CD14-positive monocyte (primary cell): ENCODE data around the gene KRT1. TPM values are rescaled to one million over a fixed set of nuclear protein-coding genes. Genes with fewer than 3 reads are reported as not detected.
"Not testable (repeated sequence)": the region's sequence is repeated elsewhere in the genome, so short reads cannot be mapped to it uniquely, and the experiment has no call there.

Experiments used
- DNase-seq, 3 donors: peaks; one replicate each; pipeline ENCODE4 v3.0.0-alpha.2; 2011 to 2022
- H2AFZ ChIP-seq: 2 replicates; pipeline ENCODE4 v1.6.0; 2012; ENCODE audit warnings: mild to moderate bottlenecking, low read depth, low read length, inconsistent platforms; ENCODE audit not compliant: insufficient read depth, poor library complexity, severe bottlenecking
- H3K27ac ChIP-seq, 2 donors: 1 replicate in 1 of 2; 2 replicates in 1 of 2; pipeline ENCODE4 v1.5.1; 2012 to 2013; ENCODE audit warnings: low read length in 2 of 2, control low read depth in 1 of 2, inconsistent platforms in 1 of 2, low read depth in 1 of 2, mild to moderate bottlenecking in 1 of 2
- H3K27me3 ChIP-seq, 2 donors: one replicate each; pipeline versions ENCODE4 v1.6.0 to v1.6.1; 2011 to 2013; ENCODE audit warnings: low read length in 2 of 2; ENCODE audit not compliant: control insufficient read depth in 2 of 2, insufficient read depth in 2 of 2
- H3K36me3 ChIP-seq, 2 donors: replicated peaks in 1 of 2; 1 replicate in 1 of 2; 2 replicates in 1 of 2; pipeline versions ENCODE4 v1.5.1 to v1.6.1; 2012 to 2013; ENCODE audit warnings: low read length in 2 of 2, control low read depth in 1 of 2, inconsistent platforms in 1 of 2, mild to moderate bottlenecking in 1 of 2; ENCODE audit not compliant: insufficient read depth in 2 of 2, control insufficient read depth in 1 of 2
- H3K4me1 ChIP-seq, 2 donors: 1 replicate in 1 of 2; 2 replicates in 1 of 2; pipeline versions ENCODE4 v1.5.1 to v1.6.1; 2012 to 2013; ENCODE audit warnings: low read length in 2 of 2, control low read depth in 1 of 2, inconsistent platforms in 1 of 2, mild to moderate bottlenecking in 1 of 2, moderate library complexity in 1 of 2; ENCODE audit not compliant: insufficient read depth in 2 of 2, control insufficient read depth in 1 of 2
- H3K4me2 ChIP-seq: replicated peaks from 2 replicates; pipeline ENCODE3; 2012; ENCODE audit warnings: low read length, moderate library complexity, mild to moderate bottlenecking; ENCODE audit not compliant: poor library complexity, severe bottlenecking; ENCODE audit errors: extremely low read depth
- H3K4me3 ChIP-seq, 3 experiments: fragments of 200-600 bp in 1 of 3; sonication (generic) in 1 of 3; replicated peaks in 1 of 3; 1 replicate in 2 of 3; 2 replicates in 1 of 3; pipeline ENCODE4 v1.5.1; 2011 to 2013; ENCODE audit warnings: low read length in 3 of 3, mild to moderate bottlenecking in 3 of 3, control low read depth in 2 of 3, low read depth in 2 of 3, inconsistent platforms in 1 of 3, moderate library complexity in 1 of 3
- H3K79me2 ChIP-seq: 2 replicates; pipeline ENCODE4 v1.6.0; 2012; ENCODE audit warnings: mild to moderate bottlenecking, control low read depth, inconsistent platforms, low read length, moderate library complexity; ENCODE audit not compliant: insufficient read depth
- H3K9ac ChIP-seq: 2 replicates; pipeline ENCODE4 v1.6.0; 2017; ENCODE audit warnings: low read length, mild to moderate bottlenecking; ENCODE audit not compliant: insufficient read depth, poor library complexity, severe bottlenecking
- H3K9me3 ChIP-seq, 2 donors: replicated peaks in 1 of 2; 1 replicate in 1 of 2; 2 replicates in 1 of 2; pipeline versions ENCODE4 v1.5.1 to v1.6.1; 2012 to 2013; ENCODE audit warnings: low read length in 2 of 2, control low read depth in 1 of 2; ENCODE audit not compliant: control insufficient read depth in 1 of 2, insufficient read depth in 1 of 2
- H4K20me1 ChIP-seq: 2 replicates; pipeline ENCODE4 v1.6.0; 2012; ENCODE audit warnings: mild to moderate bottlenecking, low read length, control low read depth, moderate library complexity; ENCODE audit not compliant: insufficient read depth
- H3K27ac Mint-ChIP-seq, 7 donors: one replicate each; pipeline ENCODE4 v1.8.0; 2020; ENCODE audit warnings: mild to moderate bottlenecking in 7 of 7, mixed read lengths in 7 of 7, moderate library complexity in 6 of 7, inconsistent platforms in 2 of 7
- H3K27me3 Mint-ChIP-seq, 3 donors: one replicate each; pipeline ENCODE4 v1.8.0; 2021 to 2022; ENCODE audit warnings: low read depth in 3 of 3, mild to moderate bottlenecking in 3 of 3, mixed read lengths in 3 of 3, moderate library complexity in 3 of 3, inconsistent platforms in 1 of 3
- H3K36me3 Mint-ChIP-seq, 2 donors: one replicate each; pipeline ENCODE4 v1.8.0; 2020; ENCODE audit warnings: mixed read lengths in 2 of 2, inconsistent platforms in 1 of 2, mild to moderate bottlenecking in 1 of 2
- H3K4me1 Mint-ChIP-seq: one replicate; pipeline ENCODE4 v1.8.0; 2020; ENCODE audit warnings: mild to moderate bottlenecking, mixed read lengths
- H3K4me3 Mint-ChIP-seq, 2 donors: one replicate each; pipeline ENCODE4 v1.8.0; 2020; ENCODE audit warnings: mild to moderate bottlenecking in 2 of 2, mixed read lengths in 2 of 2, moderate library complexity in 1 of 2
- H3K9me3 Mint-ChIP-seq, 7 donors: one replicate each; pipeline ENCODE4 v1.8.0; 2020 to 2022; ENCODE audit warnings: mixed read lengths in 7 of 7, mild to moderate bottlenecking in 6 of 7, moderate library complexity in 6 of 7, inconsistent platforms in 2 of 7
- WGBS: methylation state at CpG from one replicate; pipeline ENCODE4 v1.1.5; 2013; ENCODE audit warnings: missing lambda C conversion rate; ENCODE audit not compliant: insufficient coverage; 5-methylcytosine and 5-hydroxymethylcytosine counted together
- intact Hi-C, 2 donors: fragments of 100-400 bp; cut with micrococcal nuclease; formaldehyde crosslinking; loops; one replicate each; pipeline versions ENCODE4 v1.15.0 to v1.15.1; 2023
- polyA plus RNA-seq, 3 donors: library from polyadenylated mRNA; depleted of rRNA in 1 of 3; unstranded in 2 of 3; stranded (reverse) in 1 of 3; fragments of 300-500 nt in 2 of 3; fragments of >200 nt in 1 of 3; fragmentation: Illumina TruSeq in 2 of 3; gene quantifications; 1 replicate in 2 of 3; 2 replicates in 1 of 3; pipeline ENCODE4 v1.2.3, GENCODE V29; 2012 to 2021
- TF ChIP-seq, protein P1 (sequence below): fragments of 200-600 bp; IDR thresholded peaks from one replicate; pipeline ENCODE4 v1.8.0; 2022; ENCODE audit warnings: antibody characterized with exemption, mild to moderate bottlenecking

Gene KRT1
- polyA plus RNA-seq, 3 donors, result not detected

DNA sequence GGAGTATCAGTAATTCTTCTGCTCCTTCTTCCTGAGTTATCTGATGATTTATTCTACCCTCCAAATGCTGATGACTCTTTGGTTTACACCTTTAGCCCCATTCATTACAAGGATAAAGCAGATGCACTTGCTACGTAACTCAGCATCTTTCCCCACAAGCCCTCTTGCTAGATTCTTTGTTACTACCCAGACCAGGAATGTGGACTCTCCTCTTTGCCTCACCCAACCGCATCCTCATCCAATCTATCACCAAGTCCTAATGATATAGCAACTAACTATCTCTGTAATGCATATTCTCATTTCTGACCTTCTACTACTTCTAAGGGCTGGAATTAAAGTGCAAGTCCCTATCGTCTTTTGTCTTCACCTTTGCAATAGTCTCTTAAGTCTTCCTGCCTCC, 9.2 kb downstream of the KRT1 start:
- no peak overlapping the region for H3K9ac ChIP-seq
- no peaks in the 10 kb centered on the region for H3K36me3 ChIP-seq
- no peaks in the 10 kb centered on the region for H3K9me3 ChIP-seq
- TF ChIP-seq, protein P1, sequence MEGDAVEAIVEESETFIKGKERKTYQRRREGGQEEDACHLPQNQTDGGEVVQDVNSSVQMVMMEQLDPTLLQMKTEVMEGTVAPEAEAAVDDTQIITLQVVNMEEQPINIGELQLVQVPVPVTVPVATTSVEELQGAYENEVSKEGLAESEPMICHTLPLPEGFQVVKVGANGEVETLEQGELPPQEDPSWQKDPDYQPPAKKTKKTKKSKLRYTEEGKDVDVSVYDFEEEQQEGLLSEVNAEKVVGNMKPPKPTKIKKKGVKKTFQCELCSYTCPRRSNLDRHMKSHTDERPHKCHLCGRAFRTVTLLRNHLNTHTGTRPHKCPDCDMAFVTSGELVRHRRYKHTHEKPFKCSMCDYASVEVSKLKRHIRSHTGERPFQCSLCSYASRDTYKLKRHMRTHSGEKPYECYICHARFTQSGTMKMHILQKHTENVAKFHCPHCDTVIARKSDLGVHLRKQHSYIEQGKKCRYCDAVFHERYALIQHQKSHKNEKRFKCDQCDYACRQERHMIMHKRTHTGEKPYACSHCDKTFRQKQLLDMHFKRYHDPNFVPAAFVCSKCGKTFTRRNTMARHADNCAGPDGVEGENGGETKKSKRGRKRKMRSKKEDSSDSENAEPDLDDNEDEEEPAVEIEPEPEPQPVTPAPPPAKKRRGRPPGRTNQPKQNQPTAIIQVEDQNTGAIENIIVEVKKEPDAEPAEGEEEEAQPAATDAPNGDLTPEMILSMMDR, result no peak
- DNase-seq, result no peak
- H2AFZ ChIP-seq, result no peak overlapping the region
- intact Hi-C loops, result no loop called here
- 93% methylated on average over 3 of the region's 3 CpGs for WGBS
- no peaks in the 10 kb centered on the region for H4K20me1 ChIP-seq
- no peak overlapping the region for H3K27ac ChIP-seq
- H3K4me1 ChIP-seq, result no peaks in the 10 kb centered on the region
- H3K36me3 Mint-ChIP-seq, result no peaks in the 10 kb centered on the region
- peaks cover 0 to 2% (median 0%) of the 10 kb centered on the region in 3 donors for H3K27me3 Mint-ChIP-seq
- H3K27ac Mint-ChIP-seq, result no peak overlapping the region
- no peaks in the 10 kb centered on the region for H3K4me1 Mint-ChIP-seq
- no peak overlapping the region for H3K4me3 Mint-ChIP-seq
- no peaks in the 10 kb centered on the region for H3K9me3 Mint-ChIP-seq
- no peak overlapping the region for H3K4me3 ChIP-seq
- no peaks in the 10 kb centered on the region for H3K79me2 ChIP-seq
- H3K27me3 ChIP-seq, result no peaks in the 10 kb centered on the region
- no peak overlapping the region for H3K4me2 ChIP-seq

DNA sequence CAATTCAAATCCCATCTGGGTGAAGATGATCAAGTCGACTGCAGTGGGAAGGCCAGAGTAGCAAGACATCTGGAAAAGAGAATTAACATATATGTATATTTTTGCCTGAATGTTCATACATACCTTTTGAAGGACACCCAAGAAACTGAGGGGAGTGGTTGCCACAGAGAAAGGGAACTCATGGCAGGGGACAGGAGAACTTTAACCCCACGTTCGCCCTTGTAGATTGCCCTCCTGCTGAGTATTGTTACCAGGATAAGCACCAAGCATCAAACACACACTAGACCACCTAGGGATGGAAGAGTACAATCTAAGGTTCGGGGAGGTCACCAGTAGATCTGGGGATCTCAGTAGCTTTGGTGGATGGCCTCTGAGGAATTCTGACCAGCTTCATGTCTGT, 9.7 kb downstream of the KRT1 start:
- TF ChIP-seq, protein P1, result no peak
- no peaks in the 10 kb centered on the region for H3K9me3 Mint-ChIP-seq
- H3K27me3 Mint-ChIP-seq, result no peaks in the 10 kb centered on the region
- no peaks in the 10 kb centered on the region for H3K36me3 Mint-ChIP-seq
- H3K27ac Mint-ChIP-seq, result no peak overlapping the region
- Histone ChIP-seq H3K4me1 (no peaks in the 10 kb centered on the region), H4K20me1 (no peaks in the 10 kb centered on the region), H3K4me3 (no peak overlapping the region), H3K36me3 (no peaks in the 10 kb centered on the region), H3K9me3 (no peaks in the 10 kb centered on the region), H3K9ac (no peak overlapping the region), H3K27me3 (no peaks in the 10 kb centered on the region), H3K4me2 (no peak overlapping the region), H3K27ac (no peak overlapping the region), H3K79me2 (no peaks in the 10 kb centered on the region), H2AFZ (no peak overlapping the region)
- DNase-seq, result no peak
- H3K4me1 Mint-ChIP-seq, result no peaks in the 10 kb centered on the region
- intact Hi-C loops, result no loop called here
- no CpG with 5 or more reads among the region's 4 CpGs for WGBS
- H3K4me3 Mint-ChIP-seq, result no peak overlapping the region

DNA sequence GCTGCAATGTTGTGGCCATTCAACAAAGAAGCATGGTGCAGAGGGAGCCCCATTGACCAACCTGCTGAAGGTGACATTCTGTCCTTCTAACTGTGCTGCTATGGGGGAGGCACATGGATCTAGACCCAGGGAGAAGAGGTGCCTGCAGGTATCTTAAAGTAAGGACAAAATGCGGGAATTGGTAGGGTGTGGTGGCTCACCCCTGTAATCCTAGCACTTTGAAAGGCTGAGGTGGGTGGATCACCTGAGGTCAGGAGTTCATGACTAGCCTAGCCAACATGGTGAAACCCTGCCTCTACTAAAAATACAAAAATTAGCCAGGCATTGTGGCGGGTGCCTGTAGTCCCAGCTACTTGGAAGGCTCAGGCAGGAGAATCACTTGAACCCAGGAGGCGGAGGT, 10.3 kb downstream of the KRT1 start:
- H2AFZ ChIP-seq, H3K4me1 ChIP-seq, H3K27ac Mint-ChIP-seq, DNase-seq, H3K36me3 Mint-ChIP-seq, H3K27ac ChIP-seq, H3K27me3 Mint-ChIP-seq, H3K9me3 ChIP-seq, H3K4me2 ChIP-seq, H4K20me1 ChIP-seq, intact Hi-C loops, H3K9me3 Mint-ChIP-seq, H3K4me3 ChIP-seq, H3K27me3 ChIP-seq, H3K36me3 ChIP-seq, H3K4me3 Mint-ChIP-seq, H3K79me2 ChIP-seq, H3K9ac ChIP-seq, H3K4me1 Mint-ChIP-seq: not testable (repeated sequence)
- no CpG with 5 or more reads among the region's 3 CpGs for WGBS
